Trophoblast cell (in vitro differentiated cells and primary cell): ENCODE data around the gene LTC4S.

ENCODE experiments used
- DNase-seq, 2 donors: peaks; one replicate each; pipeline ENCODE4 v3.0.0-alpha.2; 2016
- H2AFZ ChIP-seq: 2 replicates; pipeline ENCODE4 v1.6.1; 2013; ENCODE audit warnings: low read length, moderate library complexity, mild to moderate bottlenecking; ENCODE audit not compliant: insufficient read depth, poor library complexity
- H2AK5ac ChIP-seq: 2 replicates; pipeline ENCODE4 v1.6.1; 2013; ENCODE audit warnings: mild to moderate bottlenecking, low read length
- H2BK120ac ChIP-seq: 2 replicates; pipeline ENCODE4 v1.6.1; 2013; ENCODE audit warnings: low read length, mild to moderate bottlenecking, moderate library complexity; ENCODE audit not compliant: insufficient read depth, poor library complexity
- H2BK12ac ChIP-seq: 2 replicates; pipeline ENCODE4 v1.6.1; 2013; ENCODE audit warnings: mild to moderate bottlenecking, low read length, moderate library complexity
- H2BK5ac ChIP-seq: 2 replicates; pipeline ENCODE4 v1.6.1; 2013; ENCODE audit warnings: low read length, low read depth, moderate library complexity, mild to moderate bottlenecking; ENCODE audit not compliant: poor library complexity
- H3K14ac ChIP-seq: 2 replicates; pipeline ENCODE4 v1.6.1; 2013; ENCODE audit warnings: mild to moderate bottlenecking, low read length
- H3K18ac ChIP-seq: 2 replicates; pipeline ENCODE4 v1.6.1; 2013; ENCODE audit warnings: mild to moderate bottlenecking, low read length
- H3K23ac ChIP-seq: 2 replicates; pipeline ENCODE4 v1.6.1; 2013; ENCODE audit warnings: low read length
- H3K27ac ChIP-seq: 2 replicates; pipeline ENCODE4 v1.5.1; 2013; ENCODE audit warnings: low read depth, mild to moderate bottlenecking, inconsistent platforms, low read length, moderate library complexity
- H3K27me3 ChIP-seq: 2 replicates; pipeline ENCODE4 v1.6.1; 2013; ENCODE audit warnings: inconsistent platforms, mild to moderate bottlenecking, low read length, moderate library complexity; ENCODE audit not compliant: insufficient read depth
- H3K36me3 ChIP-seq, 2 experiments: 1 replicate in 1 of 2; 2 replicates in 1 of 2; pipeline ENCODE4 v1.6.1; 2013; ENCODE audit warnings: low read length in 2 of 2, mild to moderate bottlenecking in 2 of 2, moderate library complexity in 1 of 2; ENCODE audit not compliant: insufficient read depth in 2 of 2, control insufficient read depth in 1 of 2
- H3K4ac ChIP-seq: 2 replicates; pipeline ENCODE4 v1.6.1; 2013; ENCODE audit warnings: low read depth, mild to moderate bottlenecking, low read length, moderate library complexity
- H3K4me1 ChIP-seq, 2 experiments: 1 replicate in 1 of 2; 2 replicates in 1 of 2; pipeline ENCODE4 v1.6.1; 2013; ENCODE audit warnings: low read length in 2 of 2, mild to moderate bottlenecking in 2 of 2, moderate library complexity in 1 of 2; ENCODE audit not compliant: insufficient read depth in 2 of 2, control insufficient read depth in 1 of 2
- H3K4me2 ChIP-seq: 2 replicates; pipeline ENCODE4 v1.6.1; 2013; ENCODE audit warnings: inconsistent platforms, mild to moderate bottlenecking, low read length, moderate library complexity
- H3K4me3 ChIP-seq: 2 replicates; pipeline ENCODE4 v1.5.1; 2013; ENCODE audit warnings: mild to moderate bottlenecking, low read depth, low read length, inconsistent platforms
- H3K79me1 ChIP-seq: one replicate; pipeline ENCODE4 v1.6.1; 2013; ENCODE audit warnings: low read length
- H3K79me2 ChIP-seq: 2 replicates; pipeline ENCODE4 v1.6.1; 2013; ENCODE audit warnings: low read length, mild to moderate bottlenecking; ENCODE audit not compliant: control insufficient read depth, insufficient read depth, poor library complexity
- H3K9ac ChIP-seq: 2 replicates; pipeline ENCODE4 v1.6.1; 2013; ENCODE audit warnings: mild to moderate bottlenecking, low read length
- H3K9me3 ChIP-seq: 2 replicates; pipeline ENCODE4 v1.6.1; 2013; ENCODE audit warnings: low read depth, mild to moderate bottlenecking, control low read depth, inconsistent platforms, low read length; ENCODE audit not compliant: insufficient read depth
- H4K12ac ChIP-seq: 2 replicates; pipeline ENCODE4 v1.6.1; 2013; ENCODE audit warnings: low read depth, mild to moderate bottlenecking, low read length, moderate library complexity
- H4K8ac ChIP-seq: 2 replicates; pipeline ENCODE4 v1.6.1; 2013; ENCODE audit warnings: low read depth, mild to moderate bottlenecking, low read length, moderate library complexity
- H4K91ac ChIP-seq: one replicate; pipeline ENCODE4 v1.6.1; 2013; ENCODE audit warnings: low read depth, mild to moderate bottlenecking, low read length, moderate library complexity
- WGBS: extraction: QIAGEN DNeasy Blood & Tissue Kit; methylation state at CpG from one replicate; pipeline ENCODE4 v1.1.7; 2013; ENCODE audit warnings: missing lambda C conversion rate; ENCODE audit not compliant: insufficient read length, insufficient coverage; ENCODE audit errors: extremely low coverage; 5-methylcytosine and 5-hydroxymethylcytosine counted together

LTC4S gene

DNA sequence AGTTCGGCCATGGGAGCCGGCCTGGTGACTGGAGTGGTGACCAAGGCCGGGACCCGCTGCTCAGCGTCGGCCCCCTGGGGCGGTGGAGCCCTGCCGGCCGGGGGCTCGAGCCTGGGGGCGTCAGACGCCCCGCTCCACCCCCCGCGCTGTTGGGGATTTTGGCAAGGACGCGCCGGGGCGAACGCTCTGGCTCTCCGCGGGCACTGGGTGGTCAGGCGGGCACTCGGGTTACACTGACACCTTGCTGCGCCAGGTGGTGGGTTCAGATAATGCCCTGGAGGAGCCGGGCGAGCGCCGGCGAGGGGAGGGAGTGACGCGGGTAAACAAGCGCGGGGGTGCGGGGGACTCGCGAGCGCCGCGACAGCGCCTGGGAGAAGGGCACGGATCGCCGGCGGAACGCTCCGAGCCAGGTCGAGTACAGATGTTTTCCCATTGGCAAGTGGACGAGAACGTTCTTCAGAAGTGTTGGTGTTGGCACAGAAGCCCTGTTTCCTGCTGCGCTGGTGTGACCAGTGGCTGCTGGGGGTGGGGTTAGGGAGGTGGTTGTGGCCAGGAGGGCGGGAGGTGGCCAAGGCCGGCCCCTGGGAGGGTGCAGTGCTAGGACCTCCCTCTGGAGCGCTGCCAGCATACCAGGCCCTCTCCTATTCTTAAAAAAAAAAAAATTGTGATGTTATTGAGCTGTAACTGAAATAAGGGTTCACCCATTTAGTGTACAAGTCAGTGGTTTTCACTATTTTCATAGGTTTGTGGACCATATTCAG, 27.7 kb downstream of the LTC4S start:
- H3K4me2 ChIP-seq = peak overlapping the region; percentile 74
- no CpG with 5 or more reads among the region's 54 CpGs for WGBS

DNA sequence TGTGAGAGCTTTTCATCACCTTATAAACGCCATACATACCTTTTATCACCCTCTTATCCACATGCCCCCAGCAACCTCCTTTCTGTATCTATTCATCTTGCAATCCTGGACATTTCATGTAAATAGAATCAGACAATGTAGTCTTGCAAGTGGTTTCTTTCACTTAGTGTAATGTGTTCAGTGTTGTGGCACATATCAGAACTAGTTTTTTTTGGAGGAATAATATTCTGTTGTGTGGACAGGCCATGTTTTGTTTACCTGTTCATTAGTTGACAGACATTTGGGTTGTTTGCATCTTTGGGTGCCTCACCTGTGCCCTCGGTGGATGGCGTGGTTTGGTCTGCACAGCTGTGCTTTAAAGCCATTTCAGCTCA, 28.3 kb downstream of the LTC4S start:
- H3K14ac ChIP-seq = no peak overlapping the region
- H4K12ac ChIP-seq = no peak overlapping the region
- H3K23ac ChIP-seq = no peak overlapping the region
- no peak overlapping the region for H2AFZ ChIP-seq
- no peak overlapping the region for H3K9ac ChIP-seq
- peaks cover 29 to 34% of the 10 kb centered on the region in 2 experiments for H3K4me1 ChIP-seq
- no peak overlapping the region for H3K18ac ChIP-seq
- H2BK5ac ChIP-seq = no peak overlapping the region
- no peaks in the 10 kb centered on the region for H3K9me3 ChIP-seq
- H3K4me2 ChIP-seq = peak overlapping the region; percentile 74
- H3K79me2 ChIP-seq = peaks cover 28% of the 10 kb centered on the region
- peaks cover 47 to 48% of the 10 kb centered on the region in 2 experiments for H3K36me3 ChIP-seq
- no peak overlapping the region for H2AK5ac ChIP-seq
- H3K4ac ChIP-seq = peak overlapping the region; percentile 25
- H2BK12ac ChIP-seq = no peak overlapping the region
- no peaks in the 10 kb centered on the region for H3K27me3 ChIP-seq
- H4K91ac ChIP-seq = no peak overlapping the region
- H3K4me3 ChIP-seq = no peak overlapping the region
- no CpG with 5 or more reads among the region's 3 CpGs for whole genome bisulfite sequencing
- no peak overlapping the region for H3K27ac ChIP-seq
- no peak overlapping the region for H2BK120ac ChIP-seq
- H4K8ac ChIP-seq = no peak overlapping the region
- H3K79me1 ChIP-seq = peaks cover 34% of the 10 kb centered on the region
- no peak for DNase-seq

More for the DNA sequence above, 27.7 kb downstream of the LTC4S start:
- Histone ChIP-seq H3K79me2 (peaks cover 30% of the 10 kb centered on the region), H3K9ac (peak overlapping the region; percentile 87), H3K23ac (no peak overlapping the region), H3K79me1 (peaks cover 40% of the 10 kb centered on the region), H4K91ac (peak overlapping the region; percentile 83), H3K4me3 (peak overlapping the region; percentile 95), H2BK120ac (peak overlapping the region; percentile 88), H4K8ac (peak overlapping the region; percentile 64), H3K9me3 (no peaks in the 10 kb centered on the region), H3K4me1 (peaks cover 31 to 37% of the 10 kb centered on the region in 2 experiments), H3K18ac (peak overlapping the region; percentile 92), H3K36me3 (peaks cover 41 to 44% of the 10 kb centered on the region in 2 experiments), H3K27me3 (no peaks in the 10 kb centered on the region), H3K14ac (peak overlapping the region; percentile 86), H3K27ac (peak overlapping the region; percentile 86), H2AK5ac (peak overlapping the region; percentile 75), H2AFZ (peak overlapping the region; percentile 46), H2BK5ac (peak overlapping the region; percentile 80), H4K12ac (peak overlapping the region; percentile 22), H3K4ac (peak overlapping the region; percentile 85), H2BK12ac (peak overlapping the region; percentile 10)
- peak; percentile 88 to 91 for DNase-seq

DNA sequence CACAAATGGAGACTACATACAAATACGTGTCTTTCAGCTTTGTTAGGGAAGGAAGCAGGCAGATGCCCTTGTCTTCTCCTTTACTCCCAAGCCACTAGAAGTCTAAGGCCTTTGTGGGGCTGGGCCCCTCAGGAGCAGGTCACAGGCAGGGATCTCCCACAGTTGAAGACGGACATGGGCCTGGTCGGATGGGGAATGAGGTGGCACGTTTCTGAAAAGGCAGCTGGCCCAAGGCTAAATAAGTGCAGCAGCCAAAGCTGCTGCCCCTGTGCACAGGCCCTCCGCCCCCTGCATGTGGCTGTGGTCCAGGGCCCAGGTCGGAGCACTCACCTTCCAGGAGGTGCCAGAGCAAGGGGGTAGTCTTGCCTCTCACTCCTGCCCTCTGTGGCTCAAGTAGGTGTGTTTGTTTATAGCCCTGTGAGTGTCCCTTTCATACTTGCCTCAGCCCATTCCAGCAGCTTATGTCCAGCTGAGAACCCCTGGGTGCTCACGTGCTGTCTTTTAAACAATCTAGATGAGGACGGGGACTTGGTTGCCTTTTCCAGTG, 28.7 kb downstream of the LTC4S start:
- H3K14ac ChIP-seq = no peak overlapping the region
- H3K79me2 ChIP-seq = peaks cover 27% of the 10 kb centered on the region
- peaks cover 27 to 31% of the 10 kb centered on the region in 2 experiments for H3K4me1 ChIP-seq
- H3K9ac ChIP-seq = no peak overlapping the region
- H2BK5ac ChIP-seq = no peak overlapping the region
- no peaks in the 10 kb centered on the region for H3K9me3 ChIP-seq
- peaks cover 50 to 51% of the 10 kb centered on the region in 2 experiments for H3K36me3 ChIP-seq
- no peaks in the 10 kb centered on the region for H3K27me3 ChIP-seq
- H2AFZ ChIP-seq = no peak overlapping the region
- peaks cover 32% of the 10 kb centered on the region for H3K79me1 ChIP-seq
- peak overlapping the region; percentile 74 for H3K4me2 ChIP-seq
- peak overlapping the region; percentile 30 for H3K4ac ChIP-seq
- no peak overlapping the region for H3K4me3 ChIP-seq
- no peak overlapping the region for H2AK5ac ChIP-seq
- H2BK12ac ChIP-seq = no peak overlapping the region
- no peak overlapping the region for H3K23ac ChIP-seq
- H3K27ac ChIP-seq = no peak overlapping the region
- no peak overlapping the region for H4K12ac ChIP-seq
- no peak overlapping the region for H2BK120ac ChIP-seq
- no peak overlapping the region for H4K91ac ChIP-seq
- peak in 1 of 2 donors; percentile 3 for DNase-seq
- peak overlapping the region; percentile 1 for H3K18ac ChIP-seq
- WGBS = no CpG with 5 or more reads among the region's 8 CpGs
- no peak overlapping the region for H4K8ac ChIP-seq

DNA sequence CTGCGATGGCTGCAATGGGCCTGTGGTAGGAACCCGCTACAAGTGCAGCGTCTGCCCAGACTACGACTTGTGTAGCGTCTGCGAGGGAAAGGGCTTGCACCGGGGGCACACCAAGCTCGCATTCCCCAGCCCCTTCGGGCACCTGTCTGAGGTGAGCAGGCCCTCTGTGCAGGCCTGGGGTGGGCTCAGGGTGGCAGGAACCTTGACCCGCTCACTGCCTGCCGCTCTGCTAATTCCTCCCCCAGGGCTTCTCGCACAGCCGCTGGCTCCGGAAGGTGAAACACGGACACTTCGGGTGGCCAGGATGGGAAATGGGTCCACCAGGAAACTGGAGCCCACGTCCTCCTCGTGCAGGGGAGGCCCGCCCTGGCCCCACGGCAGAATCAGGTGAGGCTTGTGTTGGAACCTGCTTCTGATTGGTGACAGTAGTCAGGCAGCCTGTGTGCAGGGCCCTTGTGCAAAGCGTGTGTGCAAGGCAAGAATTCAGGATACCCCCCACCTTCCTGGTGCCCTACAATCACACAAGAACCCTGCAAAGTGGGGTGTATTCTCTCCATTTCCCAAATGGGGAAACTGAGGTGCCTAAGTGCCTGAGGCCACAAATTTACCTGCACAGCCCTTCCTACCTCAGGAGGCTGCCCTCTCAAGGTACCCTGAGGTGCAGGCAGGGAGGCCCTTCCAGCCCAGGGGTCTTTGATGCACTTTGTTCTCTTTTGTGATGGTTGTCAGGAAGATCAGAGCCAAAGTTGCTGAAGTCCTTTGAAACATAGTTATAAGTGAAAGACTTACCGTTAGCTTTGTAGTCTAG, 30.4 kb downstream of the LTC4S start:
- no peak overlapping the region for H4K8ac ChIP-seq
- H3K23ac ChIP-seq = no peak overlapping the region
- no peak overlapping the region for H3K4me3 ChIP-seq
- H2BK120ac ChIP-seq = no peak overlapping the region
- no peak overlapping the region for H3K14ac ChIP-seq
- no peak overlapping the region for H2BK12ac ChIP-seq
- H2BK5ac ChIP-seq = no peak overlapping the region
- no peak overlapping the region for H3K27ac ChIP-seq
- H4K91ac ChIP-seq = no peak overlapping the region
- no peak overlapping the region for H4K12ac ChIP-seq
- no peak overlapping the region for H3K4me2 ChIP-seq
- H2AK5ac ChIP-seq = no peak overlapping the region
- no peak overlapping the region for H3K18ac ChIP-seq
- H3K27me3 ChIP-seq = no peaks in the 10 kb centered on the region
- H3K36me3 ChIP-seq = peaks cover 58 to 61% of the 10 kb centered on the region in 2 experiments
- DNase-seq = no peak
- H3K4me1 ChIP-seq = peaks cover 19 to 21% of the 10 kb centered on the region in 2 experiments
- peaks cover 22% of the 10 kb centered on the region for H3K79me1 ChIP-seq
- no peak overlapping the region for H3K4ac ChIP-seq
- no peak overlapping the region for H2AFZ ChIP-seq
- H3K9ac ChIP-seq = no peak overlapping the region
- H3K79me2 ChIP-seq = peaks cover 24% of the 10 kb centered on the region
- peaks cover 2% of the 10 kb centered on the region for H3K9me3 ChIP-seq
- WGBS = no CpG with 5 or more reads among the region's 22 CpGs
